GM23248 (cell line): ENCODE results near the gene ZNF862. TPM values are rescaled to one million over a fixed set of nuclear protein-coding genes. Genes with fewer than 3 reads are reported as not detected.

Experiments used
- DNase-seq: peaks from one replicate; pipeline ENCODE4 v3.0.0-alpha.2; 2015
- H2AFZ ChIP-seq: fragments of 200-600 bp; sonication (generic); 2 replicates; pipeline ENCODE4 v1.6.1; 2016; ENCODE audit warnings: antibody characterized with exemption
- H3F3A ChIP-seq: fragments of 200-600 bp; sonication (generic); 2 replicates; pipeline ENCODE4 v1.6.1; 2016; ENCODE audit warnings: mild to moderate bottlenecking, antibody characterized with exemption, mixed run types; ENCODE audit not compliant: insufficient read depth
- H3K27ac ChIP-seq: fragments of 200-600 bp; sonication (generic); 2 replicates; pipeline ENCODE4 v1.5.1; 2016; ENCODE audit warnings: mild to moderate bottlenecking
- H3K27me3 ChIP-seq: fragments of 200-600 bp; sonication (generic); replicated peaks from 2 replicates; pipeline ENCODE4 v1.6.1; 2016; ENCODE audit warnings: mild to moderate bottlenecking; ENCODE audit not compliant: insufficient read depth
- H3K36me3 ChIP-seq: fragments of 200-600 bp; sonication (generic); 2 replicates; pipeline ENCODE4 v1.6.1; 2016; ENCODE audit warnings: low read depth, mild to moderate bottlenecking
- H3K4me1 ChIP-seq: fragments of 200-600 bp; sonication (generic); 2 replicates; pipeline ENCODE4 v1.6.1; 2016; ENCODE audit warnings: mild to moderate bottlenecking; ENCODE audit not compliant: insufficient read depth
- H3K4me2 ChIP-seq: fragments of 200-600 bp; sonication (generic); one replicate; pipeline ENCODE4 v1.6.1; 2016; ENCODE audit warnings: mild to moderate bottlenecking; ENCODE audit not compliant: unreplicated experiment
- H3K4me3 ChIP-seq: fragments of 200-600 bp; sonication (generic); 2 replicates; pipeline ENCODE4 v1.5.1; 2016; ENCODE audit warnings: mild to moderate bottlenecking
- H3K79me2 ChIP-seq: fragments of 200-600 bp; sonication (generic); 2 replicates; pipeline ENCODE4 v1.6.1; 2016; ENCODE audit warnings: mild to moderate bottlenecking; ENCODE audit not compliant: insufficient read depth
- H3K9ac ChIP-seq: fragments of 200-600 bp; sonication (generic); 2 replicates; pipeline ENCODE4 v1.6.1; 2016; ENCODE audit warnings: mild to moderate bottlenecking
- H3K9me2 ChIP-seq: fragments of 200-600 bp; sonication (generic); 2 replicates; pipeline ENCODE4 v1.6.1; 2016; ENCODE audit warnings: mixed run types, mild to moderate bottlenecking, moderate library complexity; ENCODE audit not compliant: insufficient read depth
- H3K9me3 ChIP-seq: fragments of 200-600 bp; sonication (generic); one replicate; pipeline ENCODE4 v1.6.1; 2017; ENCODE audit warnings: low read depth
- H4K20me1 ChIP-seq: fragments of 200-600 bp; sonication (generic); 2 replicates; pipeline ENCODE4 v1.6.0; 2016; ENCODE audit not compliant: insufficient read depth
- EZH2 ChIP-seq: fragments of 200-600 bp; sonication (generic); IDR thresholded peaks from 2 replicates; pipeline ENCODE4 v1.6.1; 2018; ENCODE audit warnings: antibody characterized with exemption, mild to moderate bottlenecking; ENCODE audit not compliant: insufficient read depth, poor library complexity, severe bottlenecking
- EZH2phosphoT487 ChIP-seq: fragments of 200-600 bp; sonication (generic); IDR thresholded peaks from 2 replicates; pipeline ENCODE4 v1.6.1; 2018; ENCODE audit warnings: antibody characterized with exemption, moderate library complexity, mild to moderate bottlenecking, low read depth; ENCODE audit not compliant: insufficient read depth
- WGBS, 2 experiments: methylation state at CpG; one replicate each; pipeline ENCODE4 v1.1.6; 2015 to 2017; ENCODE audit warnings: low lambda C conversion rate in 2 of 2, low coverage in 1 of 2; ENCODE audit errors: missing lambda C conversion rate in 2 of 2; 5-methylcytosine and 5-hydroxymethylcytosine counted together
- in situ Hi-C: fragments of 300-500 bp; cut with MboI; formaldehyde crosslinking; loops from 2 replicates; pipeline ENCODE4 v1.15.0; 2020
- polyA plus RNA-seq: library from polyadenylated mRNA; unstranded; fragments of >200 nt; fragmentation: Nextera tagmentation; extraction: Ambion mirVana; gene quantifications from 2 replicates; pipeline ENCODE4 v1.2.1, GENCODE V29; 2016
- total RNA-seq: library from RNA; depleted of rRNA; stranded (reverse); fragments of >200 nt; shearing (Covaris generic); gene quantifications from 2 replicates; pipeline ENCODE4 v1.2.3, GENCODE V29; 2014

ZNF862 gene
- total and polyA plus RNA-seq, 2 experiments from 2014 or later, result 3.5 to 9.7 TPM

DNA sequence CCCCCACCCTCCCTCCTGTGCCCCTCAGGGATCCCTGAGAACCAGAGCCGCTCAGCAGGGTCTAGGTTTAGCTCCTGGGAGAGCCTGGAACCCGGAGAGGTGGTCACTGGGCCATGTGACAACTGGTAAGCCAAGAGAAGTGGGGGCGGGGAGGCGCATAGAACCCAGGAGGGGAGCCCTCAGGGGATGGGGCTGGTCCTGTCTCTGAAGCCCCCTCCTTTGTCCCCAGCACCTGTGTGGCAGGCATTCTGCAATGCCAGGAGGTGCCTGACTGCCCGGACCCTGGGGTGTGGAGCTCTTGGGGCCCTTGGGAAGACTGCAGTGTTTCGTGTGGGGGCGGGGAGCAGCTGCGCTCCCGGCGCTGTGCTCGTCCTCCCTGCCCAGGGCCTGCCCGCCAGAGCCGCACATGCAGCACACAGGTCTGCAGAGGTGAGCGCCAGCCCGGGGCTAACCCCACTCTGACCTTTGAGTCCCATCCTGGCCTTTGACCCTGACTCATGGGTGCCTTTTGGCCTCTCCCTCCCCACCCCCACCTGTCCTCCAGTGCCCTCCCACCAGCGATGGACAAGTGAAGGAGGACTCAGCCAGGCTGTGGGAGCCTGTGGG is 22.4 kb upstream of the ZNF862 start:
- Histone ChIP-seq H3K9me2 (no peaks in the 10 kb centered on the region), H2AFZ (no peak overlapping the region), H3K9me3 (no peaks in the 10 kb centered on the region), H3K36me3 (no peaks in the 10 kb centered on the region), H3K4me2 (no peak overlapping the region), H3K9ac (no peak overlapping the region), H3K79me2 (no peaks in the 10 kb centered on the region), H3K4me3 (no peak overlapping the region), H4K20me1 (no peaks in the 10 kb centered on the region), H3K4me1 (no peaks in the 10 kb centered on the region), H3F3A (no peaks in the 10 kb centered on the region), H3K27ac (no peak overlapping the region), H3K27me3 (0 out of 2 replicates have a peak, but pooled peaks cover under 1% of the 10 kb centered on the region)
- 46 to 51% methylated on average over 10 to 12 of the region's 16 CpGs for WGBS, 2 experiments
- in situ Hi-C loops, result no loop called here
- no peak for TF ChIP-seq EZH2
- DNase-seq, result no peak

DNA sequence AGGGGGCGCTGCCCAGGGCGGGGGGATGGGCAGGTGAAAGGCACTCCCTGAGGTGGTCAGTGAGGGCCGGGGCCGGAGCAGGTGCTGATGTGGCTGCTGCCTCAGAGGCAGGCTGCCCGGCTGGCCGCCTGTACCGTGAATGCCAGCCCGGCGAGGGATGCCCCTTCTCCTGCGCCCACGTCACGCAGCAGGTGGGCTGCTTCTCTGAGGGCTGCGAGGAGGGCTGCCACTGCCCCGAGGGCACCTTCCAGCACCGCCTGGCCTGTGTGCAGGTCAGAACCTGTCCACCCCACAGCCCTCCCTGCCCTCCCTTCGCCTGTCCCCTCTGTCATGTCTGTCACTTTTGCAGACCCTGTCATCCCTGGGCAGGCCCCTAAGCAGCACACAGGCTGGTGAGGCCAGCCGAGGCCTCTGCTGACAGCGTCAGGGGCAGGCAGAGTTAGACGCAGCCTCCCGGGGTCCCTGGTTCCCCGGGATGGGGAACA is 21.9 kb upstream of the ZNF862 start:
- 73% methylated on average over 8 to 21 of the region's 21 CpGs for WGBS, 2 experiments
- Histone ChIP-seq H4K20me1 (no peaks in the 10 kb centered on the region), H3K4me3 (no peak overlapping the region), H3K9me2 (no peaks in the 10 kb centered on the region), H3K9ac (no peak overlapping the region), H3K4me2 (no peak overlapping the region), H3K27ac (no peak overlapping the region), H3K9me3 (no peaks in the 10 kb centered on the region), H2AFZ (no peak overlapping the region), H3K4me1 (no peaks in the 10 kb centered on the region), H3F3A (no peaks in the 10 kb centered on the region), H3K27me3 (no peaks in the 10 kb centered on the region), H3K36me3 (no peaks in the 10 kb centered on the region), H3K79me2 (no peaks in the 10 kb centered on the region)
- in situ Hi-C loops, result no loop called here
- no peak for DNase-seq
- no peak for TF ChIP-seq EZH2
- no peak for TF ChIP-seq EZH2phosphoT487

DNA sequence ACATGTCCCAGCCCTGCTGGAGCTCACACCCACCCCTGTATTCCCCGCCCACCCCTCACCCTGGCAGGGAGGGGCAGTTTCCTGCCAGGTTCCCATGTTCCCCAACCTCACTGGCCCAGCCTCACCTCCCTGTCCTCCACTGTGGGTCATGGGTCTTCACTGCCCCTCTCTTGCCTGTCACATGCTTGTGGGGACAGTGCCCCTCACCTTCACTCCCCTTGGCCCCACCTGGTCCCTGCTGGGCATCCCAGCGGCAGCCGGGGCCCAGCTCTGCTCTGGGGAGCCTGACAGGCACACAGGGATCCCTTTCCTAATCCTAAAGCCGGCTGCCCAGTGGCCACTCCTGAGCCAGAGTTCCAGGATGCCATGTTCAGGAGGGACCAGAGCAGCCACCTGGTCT is 21.4 kb upstream of the ZNF862 start:
- H3K27ac ChIP-seq, result no peak overlapping the region
- TF ChIP-seq EZH2phosphoT487, result no peak
- TF ChIP-seq EZH2, result no peak
- no peak overlapping the region for H3K4me3 ChIP-seq
- H3K4me1 ChIP-seq, result no peaks in the 10 kb centered on the region
- H3F3A ChIP-seq, result no peaks in the 10 kb centered on the region
- no peaks in the 10 kb centered on the region for H3K36me3 ChIP-seq
- no peaks in the 10 kb centered on the region for H4K20me1 ChIP-seq
- in situ Hi-C loops, result no loop called here
- no peak for DNase-seq
- H2AFZ ChIP-seq, result no peak overlapping the region
- 29 to 35% methylated on average over 3 of the region's 4 CpGs for WGBS, 2 experiments
- H3K79me2 ChIP-seq, result no peaks in the 10 kb centered on the region
- H3K27me3 ChIP-seq, result no peaks in the 10 kb centered on the region
- no peak overlapping the region for H3K4me2 ChIP-seq
- H3K9me3 ChIP-seq, result no peaks in the 10 kb centered on the region
- H3K9ac ChIP-seq, result no peak overlapping the region
- H3K9me2 ChIP-seq, result no peaks in the 10 kb centered on the region

DNA sequence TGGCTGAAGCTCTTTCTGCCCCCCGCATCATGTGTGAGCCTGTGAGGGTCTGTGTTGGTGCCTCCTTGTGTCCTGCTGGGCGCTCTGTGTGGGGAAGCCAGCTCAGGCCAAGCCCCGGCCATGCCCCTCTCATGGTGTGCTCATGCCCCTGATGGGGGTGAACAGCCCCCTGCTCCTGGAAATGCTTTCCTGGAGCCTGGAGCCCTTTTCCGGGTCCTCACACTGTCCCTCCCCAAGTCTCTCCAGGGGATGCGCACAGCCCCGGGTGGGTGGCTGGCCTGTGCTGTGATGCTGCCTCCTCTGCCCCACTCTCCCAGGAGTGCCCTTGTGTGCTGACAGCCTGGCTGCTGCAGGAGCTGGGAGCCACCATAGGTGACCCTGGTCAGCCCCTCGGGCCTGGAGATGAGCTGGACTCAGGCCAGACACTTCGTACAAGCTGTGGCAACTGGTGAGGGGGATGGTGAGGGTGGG is 20.8 kb upstream of the ZNF862 start:
- Histone ChIP-seq H4K20me1 (no peaks in the 10 kb centered on the region), H3K36me3 (no peaks in the 10 kb centered on the region), H3K27ac (no peak overlapping the region), H3K4me2 (no peak overlapping the region), H3K27me3 (no peaks in the 10 kb centered on the region), H3K9me3 (no peaks in the 10 kb centered on the region), H3F3A (no peaks in the 10 kb centered on the region), H3K79me2 (no peaks in the 10 kb centered on the region), H3K4me1 (no peaks in the 10 kb centered on the region), H3K9ac (no peak overlapping the region), H3K4me3 (no peak overlapping the region), H3K9me2 (no peaks in the 10 kb centered on the region), H2AFZ (no peak overlapping the region)
- no peak for DNase-seq
- TF ChIP-seq EZH2 (no peak), EZH2phosphoT487 (no peak)
- in situ Hi-C loops, result no loop called here
- WGBS, 2 experiments, result 24 to 56% methylated on average over 3 to 8 of the region's 8 CpGs
